ENCODE results near the gene ABCA4. TPM values are rescaled to one million over a fixed set of nuclear protein-coding genes. Genes with fewer than 3 reads are reported as not detected.

Gene ABCA4
- total RNA-seq, 1 experiment from 2014 or later, result 0.22 TPM

DNA sequence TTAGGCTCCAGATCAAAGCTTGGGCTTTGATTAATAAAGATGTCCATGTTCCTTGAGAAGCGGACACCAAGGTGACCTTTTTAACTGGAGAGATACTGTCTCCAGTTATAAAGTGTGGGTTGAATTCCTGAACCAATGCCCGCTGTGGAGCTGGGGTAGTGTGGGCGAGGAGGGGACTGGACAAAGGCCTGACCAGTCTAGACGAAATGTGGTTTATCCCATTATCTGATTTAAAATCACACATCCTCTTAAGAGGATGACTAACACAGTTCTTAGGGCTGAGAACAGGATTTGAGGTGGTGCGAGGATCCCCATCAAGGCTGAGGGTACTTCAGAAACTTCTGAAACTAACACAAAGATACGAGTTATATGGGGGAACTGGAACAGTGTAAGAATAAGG, 127.2 kb downstream of the ABCA4 start:
- DNase-seq (ENCODE audit: low read depth, low spot score) (no peak), ATAC-seq (no peak)
- Histone ChIP-seq H3K27ac (ENCODE audit: low read depth, low read length) (no peak overlapping the region), H3K9me2 (ENCODE audit: insufficient read depth) (no peaks in the 10 kb centered on the region), H3K36me3 (ENCODE audit: control insufficient read depth in 1 of 2, insufficient read depth in 2 of 2, low read length in 2 of 2) (no peaks in the 10 kb centered on the region), H4K20me1 (ENCODE audit: insufficient read depth) (no peaks in the 10 kb centered on the region), H2AFZ (ENCODE audit: low read depth, low read length, poor library complexity, severe bottlenecking) (no peak overlapping the region), H3K4me3 (replicated peaks in 1 of 2; ENCODE audit: low read depth in 1 of 2, low read length in 2 of 2) (no peak overlapping the region), H3K9ac (ENCODE audit: low read length) (no peak overlapping the region), H3K4me1 (ENCODE audit: control insufficient read depth in 1 of 2, insufficient read depth in 2 of 2, low read length in 2 of 2) (0 out of 4 replicates have a peak, but pooled peaks cover 0 to 3% of the 10 kb centered on the region in 2 experiments), H3K79me2 (ENCODE audit: insufficient read depth, low read length) (no peaks in the 10 kb centered on the region), H3K9me3 (ENCODE audit: control insufficient read depth in 1 of 2, insufficient read depth in 1 of 2, low read depth in 1 of 2, low read length in 2 of 2) (no peaks in the 10 kb centered on the region), H3K27me3 (ENCODE audit: insufficient read depth, low read length) (peaks cover 8% of the 10 kb centered on the region; the same call in 1 of the 2 replicates), H3K4me2 (ENCODE audit: low read length) (no peak overlapping the region)
- ChIA-PET CTCF (no interaction called here), POLR2A (no interaction called here), RAD21 (ENCODE audit: low non-redundant PET in 1 of 2, low total read pairs in 2 of 2, uncharacterized antibody in 2 of 2, unreplicated experiment in 2 of 2) (no interaction called here)
- no TSS peak for BruUV-seq (replicated peaks)
- intact Hi-C loops (cut with micrococcal nuclease), result no loop called here
- TF ChIP-seq CBX3 (IDR thresholded peaks at IDR 0.05; ENCODE audit: low read depth), result no peak
- no peak for TF ChIP-seq EZH2 (IDR thresholded peaks at IDR 0.05)
- no peak for TF ChIP-seq SIN3A (IDR thresholded peaks at IDR 0.05; ENCODE audit: low read depth)
- TF ChIP-seq, protein P1, sequence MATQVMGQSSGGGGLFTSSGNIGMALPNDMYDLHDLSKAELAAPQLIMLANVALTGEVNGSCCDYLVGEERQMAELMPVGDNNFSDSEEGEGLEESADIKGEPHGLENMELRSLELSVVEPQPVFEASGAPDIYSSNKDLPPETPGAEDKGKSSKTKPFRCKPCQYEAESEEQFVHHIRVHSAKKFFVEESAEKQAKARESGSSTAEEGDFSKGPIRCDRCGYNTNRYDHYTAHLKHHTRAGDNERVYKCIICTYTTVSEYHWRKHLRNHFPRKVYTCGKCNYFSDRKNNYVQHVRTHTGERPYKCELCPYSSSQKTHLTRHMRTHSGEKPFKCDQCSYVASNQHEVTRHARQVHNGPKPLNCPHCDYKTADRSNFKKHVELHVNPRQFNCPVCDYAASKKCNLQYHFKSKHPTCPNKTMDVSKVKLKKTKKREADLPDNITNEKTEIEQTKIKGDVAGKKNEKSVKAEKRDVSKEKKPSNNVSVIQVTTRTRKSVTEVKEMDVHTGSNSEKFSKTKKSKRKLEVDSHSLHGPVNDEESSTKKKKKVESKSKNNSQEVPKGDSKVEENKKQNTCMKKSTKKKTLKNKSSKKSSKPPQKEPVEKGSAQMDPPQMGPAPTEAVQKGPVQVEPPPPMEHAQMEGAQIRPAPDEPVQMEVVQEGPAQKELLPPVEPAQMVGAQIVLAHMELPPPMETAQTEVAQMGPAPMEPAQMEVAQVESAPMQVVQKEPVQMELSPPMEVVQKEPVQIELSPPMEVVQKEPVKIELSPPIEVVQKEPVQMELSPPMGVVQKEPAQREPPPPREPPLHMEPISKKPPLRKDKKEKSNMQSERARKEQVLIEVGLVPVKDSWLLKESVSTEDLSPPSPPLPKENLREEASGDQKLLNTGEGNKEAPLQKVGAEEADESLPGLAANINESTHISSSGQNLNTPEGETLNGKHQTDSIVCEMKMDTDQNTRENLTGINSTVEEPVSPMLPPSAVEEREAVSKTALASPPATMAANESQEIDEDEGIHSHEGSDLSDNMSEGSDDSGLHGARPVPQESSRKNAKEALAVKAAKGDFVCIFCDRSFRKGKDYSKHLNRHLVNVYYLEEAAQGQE (IDR thresholded peaks at IDR 0.05; ENCODE audit: low read depth), result no peak
- TF ChIP-seq POLR2A (IDR thresholded peaks at IDR 0.05; ENCODE audit: borderline replicate concordance, extremely low read depth, insufficient read depth, insufficient read length), result no peak

DNA sequence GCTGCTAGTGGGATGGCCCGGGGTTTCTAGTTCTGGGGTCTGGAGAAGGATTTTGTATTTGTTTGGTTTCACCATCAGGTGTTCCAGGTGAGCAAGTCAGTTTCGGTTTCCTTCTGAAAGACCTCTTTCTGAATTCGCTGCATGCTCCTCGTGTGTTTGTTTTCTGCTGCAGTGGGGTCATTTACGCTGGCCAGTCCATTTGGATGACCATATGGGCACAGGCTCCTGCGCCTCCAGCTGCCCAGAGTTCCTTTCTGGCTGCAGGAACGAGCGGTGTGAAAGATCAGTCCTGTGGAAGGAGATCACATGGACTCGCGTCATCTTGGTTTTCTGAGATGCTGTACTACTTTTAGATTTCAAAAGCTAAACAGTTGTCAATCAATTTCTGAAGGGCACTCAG, 128.0 kb downstream of the ABCA4 start:
- Histone ChIP-seq H3K9me3 (ENCODE audit: control insufficient read depth in 1 of 2, insufficient read depth in 1 of 2, low read depth in 1 of 2, low read length in 2 of 2) (no peaks in the 10 kb centered on the region), H2AFZ (ENCODE audit: low read depth, low read length, poor library complexity, severe bottlenecking) (no peak overlapping the region), H3K36me3 (ENCODE audit: control insufficient read depth in 1 of 2, insufficient read depth in 2 of 2, low read length in 2 of 2) (no peaks in the 10 kb centered on the region), H3K4me2 (ENCODE audit: low read length) (no peak overlapping the region), H3K27ac (ENCODE audit: low read depth, low read length) (no peak overlapping the region), H3K4me1 (ENCODE audit: control insufficient read depth in 1 of 2, insufficient read depth in 2 of 2, low read length in 2 of 2) (0 out of 4 replicates have a peak, but pooled peaks cover 0 to 3% of the 10 kb centered on the region in 2 experiments), H4K20me1 (ENCODE audit: insufficient read depth) (no peaks in the 10 kb centered on the region), H3K79me2 (ENCODE audit: insufficient read depth, low read length) (no peaks in the 10 kb centered on the region), H3K9ac (ENCODE audit: low read length) (no peak overlapping the region), H3K27me3 (ENCODE audit: insufficient read depth, low read length) (peaks cover 8% of the 10 kb centered on the region; the same call in 1 of the 2 replicates), H3K4me3 (replicated peaks in 1 of 2; ENCODE audit: low read depth in 1 of 2, low read length in 2 of 2) (no peak overlapping the region), H3K9me2 (ENCODE audit: insufficient read depth) (no peaks in the 10 kb centered on the region)
- ChIA-PET RAD21 (ENCODE audit: low non-redundant PET in 1 of 2, low total read pairs in 2 of 2, uncharacterized antibody in 2 of 2, unreplicated experiment in 2 of 2) (no interaction called here), CTCF (no interaction called here), POLR2A (no interaction called here)
- intact Hi-C loops (cut with micrococcal nuclease), result no loop called here
- ATAC-seq (no peak), DNase-seq (ENCODE audit: low read depth, low spot score) (no peak)
- TF ChIP-seq, protein P2, sequence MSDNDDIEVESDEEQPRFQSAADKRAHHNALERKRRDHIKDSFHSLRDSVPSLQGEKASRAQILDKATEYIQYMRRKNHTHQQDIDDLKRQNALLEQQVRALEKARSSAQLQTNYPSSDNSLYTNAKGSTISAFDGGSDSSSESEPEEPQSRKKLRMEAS (IDR thresholded peaks at IDR 0.05), result no peak
- TF ChIP-seq POLR2A (IDR thresholded peaks at IDR 0.05; ENCODE audit: borderline replicate concordance, extremely low read depth, insufficient read depth, insufficient read length) (no peak), ZNF274 (IDR thresholded peaks at IDR 0.05; ENCODE audit: low read depth, low read length) (no peak), SRF (IDR thresholded peaks at IDR 0.05; ENCODE audit: low read depth) (no peak), EGR1 (IDR thresholded peaks at IDR 0.05; ENCODE audit: low read depth) (no peak), SIN3A (IDR thresholded peaks at IDR 0.05; ENCODE audit: low read depth) (no peak), EZH2phosphoT487 (IDR thresholded peaks at IDR 0.05; ENCODE audit: borderline replicate concordance) (no peak), JUND (IDR thresholded peaks at IDR 0.05) (no peak), YY1 (IDR thresholded peaks at IDR 0.05; ENCODE audit: extremely low read depth, insufficient replicate concordance, low read depth, low read length) (no peak), ZFX (IDR thresholded peaks at IDR 0.05) (no peak)
- TF ChIP-seq, protein P1 (IDR thresholded peaks at IDR 0.05; ENCODE audit: low read depth), result no peak
- TF ChIP-seq, protein P3, sequence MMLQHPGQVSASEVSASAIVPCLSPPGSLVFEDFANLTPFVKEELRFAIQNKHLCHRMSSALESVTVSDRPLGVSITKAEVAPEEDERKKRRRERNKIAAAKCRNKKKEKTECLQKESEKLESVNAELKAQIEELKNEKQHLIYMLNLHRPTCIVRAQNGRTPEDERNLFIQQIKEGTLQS (IDR thresholded peaks at IDR 0.05), result no peak
- no TSS peak for BruUV-seq (replicated peaks)
